GM19240 (cell line): ENCODE data around the gene RAB11A.
"Not testable (repeated sequence)": the region's sequence is repeated elsewhere in the genome, so short reads cannot be mapped to it uniquely, and the experiment has no call there.

Experiments used
- DNase-seq: peaks from one replicate; pipeline ENCODE4 v3.0.0; 2011; ENCODE audit warnings: low spot score; ENCODE audit not compliant: insufficient read length

The RAB11A gene

GRCh38 chr15:65845826-65846519 lies 23.3 kb upstream of the RAB11A start:
- DNase-seq = no peak

GRCh38 chr15:65847989-65848388 lies 21.3 kb upstream of the RAB11A start:
- DNase-seq = no peak

- DNase-seq = no peak
Observed at GRCh38 chr15:65851981-65852380, 17.3 kb upstream of the RAB11A start.

GRCh38 chr15:65856821-65857455 lies 12.4 kb upstream of the RAB11A start:
- no peak for DNase-seq

- no peak for DNase-seq
Observed at GRCh38 chr15:65857718-65858402, 11.4 kb upstream of the RAB11A start.

- no peak for DNase-seq
Observed at GRCh38 chr15:65862682-65863081, 6.6 kb upstream of the RAB11A start.

GRCh38 chr15:65863106-65863505 lies 6.2 kb upstream of the RAB11A start:
- DNase-seq = no peak

- no peak for DNase-seq
Observed at GRCh38 chr15:65867244-65867643, 2.0 kb upstream of the RAB11A start.

- DNase-seq = not testable (repeated sequence)
Observed at GRCh38 chr15:65867933-65868332, 1.4 kb upstream of the RAB11A start.

- no peak for DNase-seq
Observed at GRCh38 chr15:65868546-65869125, 655 bp upstream of the RAB11A start.

- DNase-seq = no peak
Observed at GRCh38 chr15:65869954-65870871, 922 bp downstream of the RAB11A start.

- no peak for DNase-seq
Observed at GRCh38 chr15:65870889-65871533, 1.7 kb downstream of the RAB11A start.

- not testable (repeated sequence) for DNase-seq
Observed at GRCh38 chr15:65871886-65872285, 2.6 kb downstream of the RAB11A start.

GRCh38 chr15:65872596-65872995 lies 3.3 kb downstream of the RAB11A start:
- DNase-seq = not testable (repeated sequence)

GRCh38 chr15:65873256-65873655 lies 4.0 kb downstream of the RAB11A start:
- DNase-seq = no peak

GRCh38 chr15:65875458-65875857 lies 6.2 kb downstream of the RAB11A start:
- no peak for DNase-seq

- DNase-seq = no peak
Observed at GRCh38 chr15:65877749-65878148, 8.5 kb downstream of the RAB11A start.

GRCh38 chr15:65881766-65882434 lies 12.6 kb downstream of the RAB11A start:
- no peak for DNase-seq

- no peak for DNase-seq
Observed at GRCh38 chr15:65883571-65883970, 14.3 kb downstream of the RAB11A start.

- DNase-seq = no peak
Observed at GRCh38 chr15:65884511-65884910, 15.2 kb downstream of the RAB11A start.
